Left ventricle myocardium superior (tissue), 1 donor: ENCODE results near the gene CFAP97D1. TPM values are rescaled to one million over a fixed set of nuclear protein-coding genes. Genes with fewer than 3 reads are reported as not detected.

Source experiments
- total RNA-seq: library from RNA; stranded (reverse); fragmentation: NEBNext Ultra II Directional; extraction: Animal tissue kit (Norgen Biotek cat#: 25700); gene quantifications from one replicate; pipeline ENCODE4 v1.2.1, GENCODE V29; 2021
- donor health status: DM: no; HTN: yes; CAD: no; lungs with severe emphysema.

CFAP97D1 gene
- total RNA-seq, 1 donor from 2014 or later, result not detected

Other genes starting within 250 kb of the CFAP97D1 start
- gene ETV4, start 234.1 kb upstream of the CFAP97D1 start, total RNA-seq, result 0.37 TPM
- 11.1 TPM for gene MEOX1, start 118.5 kb upstream of the CFAP97D1 start, total RNA-seq
- gene SOST, start 21.6 kb upstream of the CFAP97D1 start, total RNA-seq, result not detected
- 243 TPM for gene DUSP3, start 1.5 kb upstream of the CFAP97D1 start, total RNA-seq
- gene MPP3, start 52.7 kb downstream of the CFAP97D1 start, total RNA-seq, result 55.5 TPM
- 19.1 TPM for gene CD300LG, start 66.7 kb downstream of the CFAP97D1 start, total RNA-seq
- 17.1 TPM for gene MPP2, start 127.1 kb downstream of the CFAP97D1 start, total RNA-seq
- gene PPY, start 162.0 kb downstream of the CFAP97D1 start, total RNA-seq, result not detected
- not detected for gene PYY, start 173.5 kb downstream of the CFAP97D1 start, total RNA-seq
- gene NAGS, start 224.2 kb downstream of the CFAP97D1 start, total RNA-seq, result 0.57 TPM
- gene TMEM101, start 234.5 kb downstream of the CFAP97D1 start, total RNA-seq, result 20.7 TPM